H9 (cell line): Measurements from ENCODE around the gene JAG1. TPM values are rescaled to one million over a fixed set of nuclear protein-coding genes. Genes with fewer than 3 reads are reported as not detected.

ENCODE experiments used
- DNase-seq: peaks from one replicate; pipeline ENCODE4 v3.0.0-alpha.2; 2017
- H2AFZ ChIP-seq: one replicate; pipeline ENCODE4 v1.6.1; 2013; ENCODE audit warnings: mild to moderate bottlenecking, low read length, control low read depth, moderate library complexity
- H2AK5ac ChIP-seq: 2 replicates; pipeline ENCODE4 v1.6.1; 2013; ENCODE audit warnings: low read length, control low read depth, mixed read lengths; ENCODE audit not compliant: insufficient read length
- H2BK120ac ChIP-seq: one replicate; pipeline ENCODE4 v1.6.1; 2013; ENCODE audit warnings: low read depth, mild to moderate bottlenecking, low read length, control low read depth, inconsistent platforms; ENCODE audit not compliant: poor library complexity, severe bottlenecking
- H2BK12ac ChIP-seq: 2 replicates; pipeline ENCODE4 v1.6.1; 2013; ENCODE audit warnings: low read length, control low read depth, mixed read lengths, low read depth; ENCODE audit not compliant: insufficient read length
- H2BK15ac ChIP-seq: 2 replicates; pipeline ENCODE4 v1.6.1; 2013; ENCODE audit warnings: low read depth, low read length, control low read depth
- H2BK20ac ChIP-seq: one replicate; pipeline ENCODE4 v1.6.1; 2013; ENCODE audit warnings: low read depth, mild to moderate bottlenecking, low read length, control low read depth, inconsistent platforms; ENCODE audit not compliant: poor library complexity, severe bottlenecking
- H2BK5ac ChIP-seq: 2 replicates; pipeline ENCODE4 v1.6.1; 2013; ENCODE audit warnings: low read length, control low read depth, mixed read lengths; ENCODE audit not compliant: insufficient read length
- H3K14ac ChIP-seq: 2 replicates; pipeline ENCODE4 v1.6.1; 2013; ENCODE audit warnings: low read length, control low read depth; ENCODE audit not compliant: insufficient read depth
- H3K18ac ChIP-seq: 2 replicates; pipeline ENCODE4 v1.6.1; 2013; ENCODE audit warnings: low read depth, mild to moderate bottlenecking, mixed read lengths, low read length, control low read depth; ENCODE audit not compliant: insufficient read length
- H3K23ac ChIP-seq: 2 replicates; pipeline ENCODE4 v1.6.1; 2013; ENCODE audit warnings: low read length, control low read depth, mixed read lengths, low read depth; ENCODE audit not compliant: insufficient read length
- H3K23me2 ChIP-seq: 2 replicates; pipeline ENCODE4 v1.6.1; 2013; ENCODE audit warnings: low read depth, mild to moderate bottlenecking, mixed read lengths, low read length, control low read depth; ENCODE audit not compliant: insufficient read length, poor library complexity, severe bottlenecking
- H3K27ac ChIP-seq: 2 replicates; pipeline ENCODE4 v1.5.1; 2013; ENCODE audit warnings: low read length, control low read depth, mixed read lengths, low read depth; ENCODE audit not compliant: insufficient read length
- H3K27me3 ChIP-seq: 2 replicates; pipeline ENCODE4 v1.6.1; 2013; ENCODE audit warnings: low read length, control low read depth, inconsistent platforms; ENCODE audit not compliant: insufficient read depth
- H3K4ac ChIP-seq: 2 replicates; pipeline ENCODE4 v1.6.1; 2013; ENCODE audit warnings: low read depth, mild to moderate bottlenecking, control low read depth, inconsistent platforms, low read length, moderate library complexity
- H3K4me1 ChIP-seq: 2 replicates; pipeline ENCODE4 v1.6.1; 2013; ENCODE audit warnings: low read length, control low read depth, inconsistent platforms; ENCODE audit not compliant: insufficient read depth
- H3K4me2 ChIP-seq: 2 replicates; pipeline ENCODE4 v1.6.1; 2013; ENCODE audit warnings: low read length, control low read depth, mixed read lengths; ENCODE audit not compliant: insufficient read length, insufficient read depth
- H3K56ac ChIP-seq: 2 replicates; pipeline ENCODE4 v1.6.1; 2013; ENCODE audit warnings: low read depth, mild to moderate bottlenecking, mixed read lengths, low read length, control low read depth; ENCODE audit not compliant: insufficient read length
- H3K79me1 ChIP-seq: 2 replicates; pipeline ENCODE4 v1.6.1; 2013; ENCODE audit warnings: low read depth, mild to moderate bottlenecking, moderate library complexity, low read length, control low read depth, inconsistent platforms; ENCODE audit not compliant: insufficient read depth, poor library complexity, severe bottlenecking
- H3K79me2 ChIP-seq: 2 replicates; pipeline ENCODE4 v1.6.1; 2013; ENCODE audit warnings: low read length, control low read depth, inconsistent platforms; ENCODE audit not compliant: insufficient read depth
- H3K9ac ChIP-seq: 2 replicates; pipeline ENCODE4 v1.6.1; 2013; ENCODE audit warnings: low read length, control low read depth, mixed read lengths; ENCODE audit not compliant: insufficient read length; ENCODE audit errors: extremely low read depth
- H3K9me3 ChIP-seq: one replicate; pipeline ENCODE4 v1.6.1; 2013; ENCODE audit warnings: low read depth, low read length, inconsistent platforms; ENCODE audit not compliant: control insufficient read depth
- H3T11ph ChIP-seq: one replicate; pipeline ENCODE4 v1.6.1; 2013; ENCODE audit warnings: mild to moderate bottlenecking, low read length, control low read depth, inconsistent platforms
- H4K20me1 ChIP-seq: one replicate; pipeline ENCODE4 v1.6.1; 2013; ENCODE audit not compliant: control insufficient read depth, insufficient read length, insufficient read depth
- H4K5ac ChIP-seq: 2 replicates; pipeline ENCODE4 v1.6.1; 2013; ENCODE audit warnings: low read depth, mild to moderate bottlenecking, mixed read lengths, low read length, control low read depth; ENCODE audit not compliant: insufficient read length
- H4K8ac ChIP-seq: replicated peaks from 2 replicates; pipeline ENCODE4 v1.6.1; 2013; ENCODE audit warnings: low read length, control low read depth, mixed read lengths, low read depth; ENCODE audit not compliant: insufficient read length
- H4K91ac ChIP-seq: 2 replicates; pipeline ENCODE4 v1.6.1; 2013; ENCODE audit warnings: low read depth, mild to moderate bottlenecking, moderate library complexity, mixed read lengths, low read length, control low read depth; ENCODE audit not compliant: insufficient read length
- H3K27ac Mint-ChIP-seq, 3 experiments: 2 replicates in 2 of 3; 3 replicates in 1 of 3; pipeline ENCODE4 v1.8.0; 2020 to 2021; ENCODE audit warnings: mixed read lengths in 3 of 3, mild to moderate bottlenecking in 1 of 3, moderate library complexity in 1 of 3
- H3K27me3 Mint-ChIP-seq: 2 replicates; pipeline ENCODE4 v1.8.0; 2021; ENCODE audit warnings: low read depth, mild to moderate bottlenecking, moderate library complexity, mixed read lengths
- H3K36me3 Mint-ChIP-seq, 3 experiments: 2 replicates in 2 of 3; 3 replicates in 1 of 3; pipeline ENCODE4 v1.8.0; 2020 to 2021; ENCODE audit warnings: low read depth in 3 of 3, mixed read lengths in 3 of 3; ENCODE audit not compliant: insufficient read depth in 1 of 3
- H3K4me1 Mint-ChIP-seq, 2 experiments: 2 replicates each; pipeline ENCODE4 v1.8.0; 2020; ENCODE audit warnings: mixed read lengths in 2 of 2
- H3K4me3 Mint-ChIP-seq, 2 experiments: 2 replicates in 1 of 2; 3 replicates in 1 of 2; pipeline ENCODE4 v1.8.0; 2020 to 2021; ENCODE audit warnings: mild to moderate bottlenecking in 2 of 2, mixed read lengths in 2 of 2, moderate library complexity in 1 of 2
- H3K9me3 Mint-ChIP-seq, 2 experiments: 2 replicates in 1 of 2; 3 replicates in 1 of 2; pipeline ENCODE4 v1.8.0; 2020; ENCODE audit warnings: mild to moderate bottlenecking in 2 of 2, mixed read lengths in 2 of 2, moderate library complexity in 1 of 2
- CTCF ChIP-seq: fragments of 200-600 bp; sonication (generic); conservative IDR thresholded peaks from 3 replicates; pipeline ENCODE4 v1.8.0; 2021; ENCODE audit warnings: antibody characterized with exemption, mild to moderate bottlenecking
- WGBS: extraction: QIAGEN DNeasy Blood & Tissue Kit; methylation state at CpG from one replicate; pipeline ENCODE4 v1.1.7; 2013; ENCODE audit warnings: missing lambda C conversion rate, low lambda C conversion rate, mixed read lengths; ENCODE audit not compliant: insufficient read length; ENCODE audit errors: extremely low coverage; 5-methylcytosine and 5-hydroxymethylcytosine counted together
- total RNA-seq: library from RNA; stranded (reverse); gene quantifications from 2 replicates; pipeline ENCODE4 v1.2.1, GENCODE V29; 2021

The JAG1 gene
- total RNA-seq, 1 experiment from 2014 or later = 58.1 TPM

- Mint-ChIP-seq H3K27ac (no peak overlapping the region), H3K4me3 (no peak overlapping the region), H3K36me3 (peaks cover 0 to 2% (median 0%) of the 10 kb centered on the region in 3 experiments; a peak in 2 of 7 replicates), H3K27me3 (peaks cover 1% of the 10 kb centered on the region; the same call in 1 of the 2 replicates), H3K4me1 (peaks cover 3 to 6% of the 10 kb centered on the region in 2 experiments; a peak in 2 of 4 replicates), H3K9me3 (peaks cover 2 to 3% of the 10 kb centered on the region in 2 experiments; a peak in 2 of 5 replicates)
- no peak overlapping the region for H3K23ac ChIP-seq
- no peaks in the 10 kb centered on the region for H3K4me1 ChIP-seq
- H3K9ac ChIP-seq = no peak overlapping the region
- H3K27ac ChIP-seq = no peak overlapping the region
- no peak overlapping the region for H2BK20ac ChIP-seq
- DNase-seq = no peak
- no peak overlapping the region for H2AFZ ChIP-seq
- TF ChIP-seq CTCF = no peak
- H3K9me3 ChIP-seq = no peaks in the 10 kb centered on the region
- no peak overlapping the region for H3K56ac ChIP-seq
- no peak overlapping the region for H4K5ac ChIP-seq
- H4K8ac ChIP-seq = no peak overlapping the region
- H2BK5ac ChIP-seq = no peak overlapping the region
- no peak overlapping the region for H3K4ac ChIP-seq
- H3K14ac ChIP-seq = no peak overlapping the region
- no peaks in the 10 kb centered on the region for H3K23me2 ChIP-seq
- no peak overlapping the region for H4K91ac ChIP-seq
- no peak overlapping the region for H2BK120ac ChIP-seq
- H4K20me1 ChIP-seq = no peaks in the 10 kb centered on the region
- H3K4me2 ChIP-seq = no peak overlapping the region
- no peak overlapping the region for H3T11ph ChIP-seq
- H2BK12ac ChIP-seq = no peak overlapping the region
- WGBS = no CpG with 5 or more reads among the region's 4 CpGs
- H3K79me2 ChIP-seq = no peaks in the 10 kb centered on the region
- no peaks in the 10 kb centered on the region for H3K79me1 ChIP-seq
- no peaks in the 10 kb centered on the region for H3K27me3 ChIP-seq
- H3K18ac ChIP-seq = no peak overlapping the region
- H2AK5ac ChIP-seq = no peak overlapping the region
- no peak overlapping the region for H2BK15ac ChIP-seq
Measured at GRCh38 chr20:10707068-10707467, 33.3 kb upstream of the JAG1 start.
